ENCODE data around the gene P2RX7.
"Not testable (repeated sequence)": the region's sequence is repeated elsewhere in the genome, so short reads cannot be mapped to it uniquely, and the experiment has no call there.

Gene P2RX7

GRCh38 chr12:121190523-121191031 is 57.9 kb downstream of the P2RX7 start:
- DNase-seq (ENCODE audit: extremely low spot score): no peak
- CTCF ChIA-PET: interaction anchor here (1.1 kb wide), 1 partner anchor 39 kb away, joined by 3 read pairs; no protein-coding TSS in a partner anchor
- POLR2A ChIA-PET: interaction anchor here (0.6 kb wide), 1 partner anchor 106 kb away, joined by 3 read pairs; the partner anchor contains the start of gene CAMKK2
- no peak for TF ChIP-seq CTCF (IDR thresholded peaks at IDR 0.05; ENCODE audit: control extremely low read depth, extremely low read depth, low read depth, missing control alignments)

- TF ChIP-seq CTCF (IDR thresholded peaks at IDR 0.05; ENCODE audit: control extremely low read depth, extremely low read depth, low read depth, missing control alignments): no peak
- no peak for DNase-seq (ENCODE audit: extremely low spot score)
- POLR2A ChIA-PET: no interaction called here
- CTCF ChIA-PET: interaction anchor here (1.0 to 1.1 kb wide), 2 partner anchors 9 to 39 kb away, joined by 3 read pairs; no protein-coding TSS in a partner anchor
These were observed 58.5 kb downstream of the P2RX7 start for GRCh38 chr12:121191151-121191550.

- no peak for TF ChIP-seq CTCF (IDR thresholded peaks at IDR 0.05; ENCODE audit: control extremely low read depth, extremely low read depth, low read depth, missing control alignments)
- ChIA-PET POLR2A (interaction anchor here (0.5 kb wide), 1 partner anchor 905 kb away, joined by 8 read pairs; the partner anchor contains the start of gene RNU4-2), CTCF (interaction anchor here (1.0 kb wide), 1 partner anchor 10 kb away, joined by 3 read pairs; no protein-coding TSS in a partner anchor)
- DNase-seq (ENCODE audit: extremely low spot score): no peak
These were observed 64.2 kb downstream of the P2RX7 start for GRCh38 chr12:121196902-121197301.

GRCh38 chr12:121198949-121199348 is 66.3 kb downstream of the P2RX7 start:
- no peak for DNase-seq (ENCODE audit: extremely low spot score)
- ChIA-PET CTCF (no interaction called here), POLR2A (no interaction called here)
- no peak for TF ChIP-seq CTCF (IDR thresholded peaks at IDR 0.05; ENCODE audit: control extremely low read depth, extremely low read depth, low read depth, missing control alignments)

- DNase-seq (ENCODE audit: extremely low spot score); POLR2A ChIA-PET; CTCF ChIA-PET: not testable (repeated sequence)
These were observed 68.5 kb downstream of the P2RX7 start for GRCh38 chr12:121201140-121201539.

- no peak for TF ChIP-seq CTCF (IDR thresholded peaks at IDR 0.05; ENCODE audit: control extremely low read depth, extremely low read depth, low read depth, missing control alignments)
- ChIA-PET CTCF (interaction anchor here (1.2 kb wide), 1 partner anchor 15 kb away, joined by 3 read pairs; no protein-coding TSS in a partner anchor), POLR2A (no interaction called here)
These were observed 70.0 kb downstream of the P2RX7 start for GRCh38 chr12:121202407-121203355.

GRCh38 chr12:121203482-121203881 is 70.8 kb downstream of the P2RX7 start:
- no peak for TF ChIP-seq CTCF (IDR thresholded peaks at IDR 0.05; ENCODE audit: control extremely low read depth, extremely low read depth, low read depth, missing control alignments)
- ChIA-PET POLR2A (no interaction called here), CTCF (interaction anchor here (1.2 kb wide), 1 partner anchor 14 kb away, joined by 3 read pairs; no protein-coding TSS in a partner anchor)
- DNase-seq (ENCODE audit: extremely low spot score): no peak

More at GRCh38 chr12:121202407-121203355, 70.0 kb downstream of the P2RX7 start:
- DNase-seq (ENCODE audit: extremely low spot score): no peak
